Left lobe of liver (tissue), 2 donors: ENCODE results near the gene RAPGEF6. TPM values are rescaled to one million over a fixed set of nuclear protein-coding genes. Genes with fewer than 3 reads are reported as not detected.

Experiments used
- ATAC-seq: fragments of 200-7000 bp; cut with Tn5 transposase; one replicate; pipeline ENCODE4 v1.9.1; 2020; ENCODE audit warnings: mild to moderate bottlenecking, moderate library complexity
- DNase-seq: peaks from one replicate; pipeline ENCODE4 v3.0.0-alpha.2; 2020; ENCODE audit warnings: low spot score
- total RNA-seq: library from RNA; stranded (reverse); gene quantifications from one replicate; pipeline ENCODE4 v1.2.1, GENCODE V29; 2021
- donor health status: DM: no; HTN: no; CAD: no; lungs with moderate emphysema.
- donor health status: DM: no; HTN: yes; CAD: no.

Gene RAPGEF6
- total RNA-seq, 1 donor from 2014 or later: 3.9 TPM

- DNase-seq: no peak
- ATAC-seq: no peak
Measured at GRCh38 chr5:131545845-131546244, 89.2 kb downstream of the RAPGEF6 start.

- ATAC-seq (peak; percentile 71), DNase-seq (no peak)
Measured at GRCh38 chr5:131542723-131543122, 92.3 kb downstream of the RAPGEF6 start.

- no peak for ATAC-seq
- no peak for DNase-seq
Measured at GRCh38 chr5:131541762-131542161, 93.3 kb downstream of the RAPGEF6 start.

- DNase-seq (no peak), ATAC-seq (no peak)
Measured at GRCh38 chr5:131541071-131541470, 94.0 kb downstream of the RAPGEF6 start.

DNA sequence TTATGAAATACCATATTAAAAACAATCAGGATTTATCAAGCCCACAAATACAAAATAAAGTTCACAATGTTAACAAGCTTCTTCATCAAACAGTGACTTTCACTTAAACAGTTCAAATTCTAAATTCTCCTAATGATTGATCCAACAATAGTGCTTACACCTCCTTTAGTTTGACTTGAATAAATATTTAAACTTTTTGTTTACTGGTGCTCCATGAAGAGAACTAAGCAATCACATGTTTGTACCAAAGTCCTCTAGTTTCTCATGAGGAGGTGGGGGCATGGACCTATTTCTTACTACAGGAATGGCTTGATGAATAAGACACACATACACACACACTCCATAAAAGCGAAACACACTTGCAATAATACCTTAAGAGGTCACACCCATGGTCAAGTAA, 95.8 kb downstream of the RAPGEF6 start:
- ATAC-seq: peak; percentile 72

DNA sequence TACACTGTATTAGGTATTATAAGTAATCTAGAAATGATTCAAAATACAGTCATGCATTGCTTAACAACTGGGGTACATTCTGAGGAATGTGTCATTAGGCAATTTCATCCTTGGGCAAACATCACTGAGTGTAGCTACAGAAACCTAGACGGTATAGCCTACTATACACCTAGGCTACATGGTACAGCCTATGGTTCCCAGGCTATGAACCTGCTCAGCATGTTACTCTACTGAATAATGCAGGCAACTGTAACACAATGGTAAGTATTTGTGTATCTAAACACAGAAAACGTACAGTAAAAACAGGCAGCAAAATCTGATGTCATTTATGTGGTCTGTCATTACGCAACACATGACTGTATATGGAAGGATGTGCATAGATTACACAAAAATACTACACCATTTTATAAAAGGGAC, 96.8 kb downstream of the RAPGEF6 start:
- ATAC-seq (no peak), DNase-seq (no peak)

More for the DNA sequence above, 95.8 kb downstream of the RAPGEF6 start:
- no peak for DNase-seq

- no peak for DNase-seq
- no peak for ATAC-seq
Measured at GRCh38 chr5:131536850-131537448, 98.1 kb downstream of the RAPGEF6 start.

DNA sequence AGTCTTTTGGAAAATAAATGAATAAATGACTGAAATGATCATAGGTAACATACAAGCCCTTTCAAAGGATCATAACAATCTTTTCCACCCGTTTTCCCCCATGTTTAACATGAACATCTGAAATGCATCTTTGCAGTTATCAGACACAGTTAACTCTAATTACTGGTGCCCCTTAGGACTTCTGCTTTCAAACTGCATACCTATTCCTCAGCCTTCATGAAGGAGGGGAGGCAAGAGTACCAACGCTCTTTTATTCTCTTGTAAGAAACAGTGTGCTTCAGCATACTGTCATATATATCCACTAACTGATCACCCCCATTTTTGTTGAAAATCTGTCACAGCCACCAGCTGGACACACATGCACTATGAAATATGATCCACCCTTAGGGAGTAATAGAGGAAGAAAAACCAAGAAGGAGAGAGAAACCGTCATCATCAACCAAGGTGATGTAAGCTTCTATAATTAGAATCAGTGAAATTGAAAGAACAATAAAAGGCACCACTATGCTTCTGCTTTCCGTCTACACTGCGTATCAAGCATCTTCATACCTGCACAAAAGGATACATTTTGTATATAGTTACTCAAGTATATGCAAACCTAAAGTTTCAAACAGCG, 98.7 kb downstream of the RAPGEF6 start:
- DNase-seq (no peak), ATAC-seq (no peak)

DNA sequence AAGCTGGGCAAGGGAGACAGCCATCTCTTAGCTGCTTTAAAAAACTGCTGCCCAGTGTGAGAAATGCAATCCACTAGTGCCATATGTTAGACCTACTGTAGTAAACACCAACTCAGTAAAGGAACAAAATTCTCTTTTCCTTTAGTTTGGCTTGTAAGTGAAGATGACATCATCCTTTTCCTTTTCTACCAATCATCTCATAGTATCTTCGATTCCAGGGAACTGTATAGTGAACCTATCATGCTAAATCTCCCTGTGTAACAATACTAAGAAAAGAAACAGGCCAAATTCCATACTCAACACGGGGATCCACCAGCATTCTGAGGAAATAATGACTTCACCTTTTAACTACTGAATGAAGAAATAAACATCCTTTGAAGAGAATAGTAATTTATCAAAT, 100.1 kb downstream of the RAPGEF6 start:
- ATAC-seq (no peak), DNase-seq (no peak)

DNA sequence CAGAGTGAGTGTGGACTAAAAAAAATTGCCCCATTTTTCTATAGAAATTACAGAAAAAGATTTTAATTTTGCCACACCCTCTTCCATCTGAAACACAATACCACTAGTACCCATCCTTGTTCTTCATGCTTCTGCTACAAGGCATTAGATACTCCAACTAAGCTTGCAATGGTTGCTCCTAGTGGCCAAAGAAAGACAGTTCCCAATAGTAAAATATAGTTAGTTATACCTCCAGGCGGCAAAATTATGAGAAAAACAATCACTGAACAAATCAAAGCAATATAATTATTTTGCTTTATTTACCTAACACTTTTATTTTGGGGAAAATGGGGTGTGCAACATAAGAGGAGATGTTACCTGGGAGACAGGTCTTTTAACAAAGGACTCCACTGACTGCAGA, 101.2 kb downstream of the RAPGEF6 start:
- no peak for DNase-seq
- no peak for ATAC-seq

DNA sequence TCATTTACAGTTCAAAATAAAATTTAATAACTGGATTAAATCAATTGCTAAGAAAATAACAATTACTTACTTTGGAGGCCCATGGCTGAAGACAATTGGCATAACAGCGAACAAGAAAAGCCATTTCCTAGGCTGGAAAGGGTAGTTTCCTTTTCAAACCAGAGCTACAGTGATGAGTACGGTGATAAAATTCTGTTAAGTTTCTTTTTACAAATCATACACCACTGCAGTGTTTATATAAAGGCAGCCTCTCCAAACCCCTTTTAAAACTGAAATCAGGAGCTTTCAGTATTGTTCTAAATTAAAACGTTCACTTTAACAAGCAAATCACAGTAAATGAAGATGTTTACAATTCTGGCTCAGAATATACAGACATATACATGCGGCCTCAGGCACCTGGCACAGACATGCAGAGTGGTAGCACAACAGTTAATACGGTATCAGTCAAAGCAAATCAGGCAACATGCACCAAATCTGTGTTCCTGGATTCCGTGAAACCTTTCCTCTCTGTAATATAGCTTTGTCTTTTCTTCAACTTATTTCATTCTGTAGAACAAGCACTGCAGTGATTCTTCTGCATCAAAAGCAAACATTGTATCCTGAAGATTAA, 102.9 kb downstream of the RAPGEF6 start:
- no peak for DNase-seq
- no peak for ATAC-seq

GRCh38 chr5:131530706-131531331, 104.2 kb downstream of the RAPGEF6 start:
- no peak for ATAC-seq

GRCh38 chr5:131528682-131529081, 106.3 kb downstream of the RAPGEF6 start:
- DNase-seq (no peak), ATAC-seq (no peak)

More at GRCh38 chr5:131530706-131531331, 104.2 kb downstream of the RAPGEF6 start:
- no peak for DNase-seq

DNA sequence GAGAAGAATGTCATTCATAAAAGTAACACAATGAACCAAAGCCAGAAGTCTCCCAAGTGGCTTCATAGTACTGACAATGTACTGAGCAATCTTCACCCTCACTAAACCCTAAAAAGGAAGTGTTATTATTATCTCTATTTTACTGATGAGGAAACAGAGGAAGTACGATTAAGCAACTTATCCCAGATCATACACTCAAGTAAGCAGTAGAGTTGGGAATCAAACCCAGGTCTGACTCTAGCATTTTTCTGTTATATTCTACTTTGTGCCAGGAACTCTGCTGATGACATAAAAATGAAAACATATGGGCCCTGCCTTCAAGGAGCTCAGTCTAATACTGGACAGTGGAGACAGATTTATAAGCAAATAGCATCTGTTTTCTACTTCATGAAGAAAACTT, 109.2 kb downstream of the RAPGEF6 start:
- peak; percentile 24 for ATAC-seq
- no peak for DNase-seq

DNA sequence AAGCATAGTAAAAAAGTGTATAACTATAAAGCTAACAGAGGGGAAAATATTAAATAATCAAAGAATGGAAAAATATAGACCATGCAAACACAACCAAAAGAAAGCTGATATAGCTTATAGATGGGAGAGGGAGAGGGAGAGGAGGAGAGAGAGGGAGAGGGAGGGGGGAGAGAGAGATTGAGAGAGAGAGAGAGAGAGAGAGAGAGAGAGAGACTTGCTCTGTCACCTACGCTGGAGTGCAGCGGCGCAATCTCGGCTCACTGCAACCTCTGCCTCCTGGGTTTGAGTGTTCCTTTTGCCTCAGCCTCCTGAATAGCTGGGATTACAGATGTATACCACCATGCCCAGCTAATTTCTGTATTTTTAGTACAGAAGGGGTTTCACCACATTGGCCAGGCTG, 110.6 kb downstream of the RAPGEF6 start:
- ATAC-seq (no peak), DNase-seq (no peak)

- DNase-seq (no peak), ATAC-seq (no peak)
Measured at GRCh38 chr5:131523500-131524185, 111.4 kb downstream of the RAPGEF6 start.

DNA sequence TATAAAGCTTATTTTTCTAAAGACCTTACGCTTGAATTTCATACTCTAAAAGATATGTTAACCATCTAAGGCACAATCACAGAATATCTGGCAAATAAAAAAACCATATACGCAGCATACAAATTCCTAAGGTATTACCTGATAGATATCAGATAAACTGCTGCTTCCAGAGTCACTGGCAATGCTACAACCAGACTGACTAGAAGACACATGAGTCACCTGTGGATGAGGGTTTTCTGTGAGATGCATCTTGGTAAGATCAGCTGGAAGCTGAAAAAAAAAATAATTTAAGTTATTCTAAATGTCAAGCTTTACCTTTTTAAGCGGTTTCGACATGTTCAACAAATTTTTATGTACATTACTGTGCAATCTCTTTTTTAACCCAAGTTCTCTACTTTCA, 113.8 kb downstream of the RAPGEF6 start:
- DNase-seq (no peak), ATAC-seq (no peak)

GRCh38 chr5:131515348-131515747, 119.7 kb downstream of the RAPGEF6 start:
- DNase-seq (no peak), ATAC-seq (no peak)

- no peak for DNase-seq
- ATAC-seq: peak; percentile 48
Measured at GRCh38 chr5:131514316-131515283, 120.4 kb downstream of the RAPGEF6 start.

GRCh38 chr5:131513780-131514179, 121.2 kb downstream of the RAPGEF6 start:
- ATAC-seq: no peak

More at GRCh38 chr5:131513780-131514179, 121.2 kb downstream of the RAPGEF6 start:
- no peak for DNase-seq
